Activated CD8-positive, alpha-beta memory T cell treated with anti-CD3 and anti-CD28 coated beads for 24 hours (primary cell): Measurements from ENCODE around the gene RTKN.
"Not testable (repeated sequence)": the region's sequence is repeated elsewhere in the genome, so short reads cannot be mapped to it uniquely, and the experiment has no call there.

Experiments used
- DNase-seq: peaks from one replicate; pipeline ENCODE4 v3.0.0-alpha.2; 2020

RTKN gene

GRCh38 chr2:74441690-74442482 is at the start of gene RTKN:
TSS of gene RTKN (minus strand) at chr2:74441937. CDS start at chr2:74441816, 121 bp downstream.
- peak; percentile 75 for DNase-seq

GRCh38 chr2:74489906-74490305 is 48.2 kb upstream of the RTKN start:
- DNase-seq, result no peak

- DNase-seq, result no peak
Observed at GRCh38 chr2:74488643-74489481, 47.1 kb upstream of the RTKN start.

- no peak for DNase-seq
Observed at GRCh38 chr2:74486141-74486540, 44.4 kb upstream of the RTKN start.

- DNase-seq, result not testable (repeated sequence)
Observed at GRCh38 chr2:74483675-74484164, 42.0 kb upstream of the RTKN start.

- peak; percentile 96 for DNase-seq
Observed at GRCh38 chr2:74482801-74483674, 41.3 kb upstream of the RTKN start, which contains the start of the genes CCDC142 and TTC31. TSS of gene CCDC142 (minus strand) at chr2:74482998. CDS start at chr2:74482837, 161 bp downstream. TSS of gene TTC31 (plus strand) at chr2:74483081. CDS start at chr2:74483096, 15 bp downstream.

- DNase-seq, result no peak
Observed at GRCh38 chr2:74481961-74482800, 40.4 kb upstream of the RTKN start.

GRCh38 chr2:74481431-74481830 is 39.7 kb upstream of the RTKN start:
- no peak for DNase-seq

- DNase-seq, result no peak
Observed at GRCh38 chr2:74474899-74475298, 33.2 kb upstream of the RTKN start.

GRCh38 chr2:74474481-74474880 is 32.7 kb upstream of the RTKN start:
- no peak for DNase-seq

- no peak for DNase-seq
Observed at GRCh38 chr2:74472945-74473258, 31.2 kb upstream of the RTKN start.

GRCh38 chr2:74472086-74472944 is 30.6 kb upstream of the RTKN start, which contains the start of gene MRPL53:
TSS of gene MRPL53 (minus strand) at chr2:74472680. CDS start at chr2:74472660, 20 bp downstream.
- DNase-seq, result peak; percentile 99

GRCh38 chr2:74471332-74472065 is 29.8 kb upstream of the RTKN start:
- DNase-seq, result no peak

GRCh38 chr2:74470742-74471141 is 29.0 kb upstream of the RTKN start:
- DNase-seq, result not testable (repeated sequence)

GRCh38 chr2:74464406-74464805 is 22.7 kb upstream of the RTKN start:
- DNase-seq, result peak; percentile 63

- DNase-seq, result no peak
Observed at GRCh38 chr2:74462786-74463105, 21.0 kb upstream of the RTKN start.

- no peak for DNase-seq
Observed at GRCh38 chr2:74462054-74462785, 20.5 kb upstream of the RTKN start.

GRCh38 chr2:74461187-74462053 is 19.7 kb upstream of the RTKN start:
- DNase-seq, result no peak
